Measurements from ENCODE around the gene PRMT1.
A peak's percentile ranks its signal among the peaks of the same experiment; 100 is the strongest.

PRMT1 gene

GRCh38 chr19:49651029-49651819 lies 25.8 kb upstream of the PRMT1 start:
- no peak for DNase-seq (ENCODE audit: low spot score)

- no peak for DNase-seq (ENCODE audit: low spot score)
Observed at GRCh38 chr19:49651820-49652550, 25.1 kb upstream of the PRMT1 start.

GRCh38 chr19:49652551-49653465 lies 24.3 kb upstream of the PRMT1 start:
- no peak for DNase-seq (ENCODE audit: low spot score)

DNA sequence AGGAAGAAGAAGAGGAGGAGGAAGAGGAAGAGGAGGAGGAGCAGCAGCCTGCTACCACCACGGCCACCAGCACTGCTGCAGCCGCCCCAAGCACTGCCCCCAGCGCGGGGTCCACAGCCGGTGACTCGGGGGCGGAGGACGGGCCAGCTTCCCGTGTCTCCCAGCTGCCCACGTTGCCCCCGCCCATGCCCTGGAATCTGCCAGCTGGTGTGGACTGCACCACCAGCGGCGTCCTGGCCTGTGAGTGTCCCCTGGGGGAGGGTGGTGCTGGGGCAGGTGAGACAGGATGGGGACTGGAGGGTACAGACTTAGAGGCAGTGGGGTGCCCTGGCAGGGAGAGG lies 23.6 kb upstream of the PRMT1 start:
- DNase-seq (ENCODE audit: low spot score) = no peak

DNA sequence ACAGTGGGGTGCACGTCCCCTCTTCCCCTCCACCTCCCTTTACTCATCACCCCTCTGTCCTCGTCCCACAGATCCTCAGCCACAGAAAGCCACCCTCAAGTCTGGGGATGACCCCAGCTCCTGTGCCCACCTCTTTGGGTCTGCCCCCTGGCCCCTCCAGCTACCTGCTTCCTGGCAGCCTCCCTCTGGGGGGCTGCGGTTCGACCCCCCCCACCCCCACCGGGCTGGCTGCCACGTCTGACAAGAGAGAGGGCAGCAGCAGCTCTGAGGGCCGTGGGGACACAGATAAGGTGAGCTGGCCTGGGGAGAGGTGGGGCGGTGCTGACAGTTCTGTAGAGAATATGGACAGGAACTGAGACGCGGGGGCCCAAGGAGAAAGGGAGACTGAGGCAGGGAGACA lies 22.5 kb upstream of the PRMT1 start:
- no peak for DNase-seq (ENCODE audit: low spot score)

GRCh38 chr19:49655570-49656455 lies 21.3 kb upstream of the PRMT1 start:
- DNase-seq (ENCODE audit: low spot score) = no peak

DNA sequence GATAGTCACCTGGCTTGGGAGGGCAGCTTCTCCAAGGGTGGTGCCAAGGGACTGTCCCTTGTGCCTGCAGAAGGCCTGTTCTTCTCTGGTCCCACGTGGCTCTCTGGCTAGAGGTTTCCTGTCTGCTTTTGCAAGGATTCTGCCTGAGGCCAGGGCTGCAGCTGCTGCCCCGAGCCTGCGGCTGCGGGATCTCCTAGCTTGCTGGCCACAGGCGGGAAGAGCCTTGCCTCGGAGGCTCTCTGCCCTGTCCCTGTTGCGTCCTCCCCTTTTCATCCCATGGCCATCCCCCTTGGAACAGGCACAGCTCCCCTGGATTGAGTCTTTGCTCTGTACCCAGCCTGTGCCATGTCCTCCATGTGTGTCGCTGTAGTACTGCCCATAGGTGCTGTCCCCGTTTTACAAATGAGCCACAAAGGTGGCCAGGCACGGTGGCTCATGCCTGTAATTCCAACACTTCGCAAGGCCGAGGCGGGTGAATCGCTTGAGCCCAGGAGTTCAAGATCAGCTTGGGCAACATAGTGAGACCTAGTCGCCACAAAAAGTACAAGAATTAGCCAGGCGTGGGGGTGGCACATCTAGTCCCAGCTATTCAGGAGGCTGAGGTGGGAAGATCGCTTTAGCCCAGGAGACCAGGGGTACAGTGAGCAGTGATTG lies 20.5 kb upstream of the PRMT1 start:
- no peak for DNase-seq (ENCODE audit: low spot score)

- no peak for DNase-seq (ENCODE audit: low spot score)
Observed at GRCh38 chr19:49657493-49658138, 19.5 kb upstream of the PRMT1 start.

DNA sequence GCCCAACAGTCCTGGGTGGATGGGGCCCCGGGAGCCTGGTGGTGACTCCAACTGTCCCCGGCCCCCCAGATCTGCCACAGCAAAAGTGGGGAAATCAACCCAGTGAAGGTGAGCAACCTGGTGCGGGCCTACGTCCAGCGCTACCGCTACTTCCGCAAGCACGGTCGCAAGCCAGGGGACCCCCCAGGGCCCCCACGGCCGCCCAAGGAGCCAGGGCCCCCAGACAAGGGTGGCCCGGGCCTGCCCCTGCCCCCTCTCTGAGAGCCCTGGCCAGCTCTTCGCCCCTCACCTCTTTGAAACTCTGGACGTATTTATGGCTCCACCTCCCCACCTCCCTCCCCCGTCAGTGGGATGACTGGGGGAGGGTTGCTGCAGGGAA lies 18.9 kb upstream of the PRMT1 start:
- DNase-seq (ENCODE audit: low spot score) = no peak

- no peak for DNase-seq (ENCODE audit: low spot score)
Observed at GRCh38 chr19:49658566-49659442, 18.3 kb upstream of the PRMT1 start.

GRCh38 chr19:49660338-49660961 lies 16.6 kb upstream of the PRMT1 start:
- DNase-seq (ENCODE audit: low spot score) = no peak

GRCh38 chr19:49662011-49662410 lies 15.1 kb upstream of the PRMT1 start:
- no peak for DNase-seq (ENCODE audit: low spot score)

DNA sequence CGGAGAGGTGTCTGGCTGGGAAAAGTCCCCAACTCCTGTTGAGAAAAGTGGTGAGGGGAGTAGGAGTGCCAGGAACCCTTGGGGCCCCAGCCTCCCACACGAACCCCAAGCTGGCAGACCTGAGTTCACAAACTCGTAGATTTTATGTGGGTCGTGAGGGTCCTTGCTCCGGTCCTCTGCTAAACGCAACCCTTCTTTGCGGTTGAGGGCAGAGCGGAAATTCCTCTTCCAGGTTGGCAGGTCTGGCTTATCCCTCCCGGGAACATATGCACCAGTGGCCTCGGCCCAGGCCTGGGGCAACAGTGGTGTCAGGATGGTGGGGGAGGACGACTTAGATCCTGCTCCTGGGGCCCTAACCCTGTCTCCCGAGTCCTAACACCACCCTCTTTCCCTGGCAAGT lies 13.8 kb upstream of the PRMT1 start:
- no peak for DNase-seq (ENCODE audit: low spot score)

GRCh38 chr19:49664171-49665035 lies 12.7 kb upstream of the PRMT1 start:
- DNase-seq (ENCODE audit: low spot score) = peak; percentile 80

DNA sequence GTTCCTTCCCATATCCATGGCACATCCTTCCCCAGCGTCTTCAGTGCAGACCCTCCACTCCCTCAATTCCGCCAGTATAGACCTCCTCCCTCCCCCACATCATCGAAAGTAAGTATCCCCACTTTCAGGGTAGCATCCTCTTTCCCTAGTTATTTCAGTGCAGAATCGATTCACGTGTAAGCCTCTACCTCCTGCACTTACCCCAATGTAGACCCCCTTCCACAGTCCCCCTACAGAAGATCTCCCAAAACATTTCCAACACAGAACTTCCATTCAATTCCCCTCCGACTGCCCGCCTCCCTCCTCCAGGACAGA lies 12.1 kb upstream of the PRMT1 start:
- no peak for DNase-seq (ENCODE audit: low spot score)

DNA sequence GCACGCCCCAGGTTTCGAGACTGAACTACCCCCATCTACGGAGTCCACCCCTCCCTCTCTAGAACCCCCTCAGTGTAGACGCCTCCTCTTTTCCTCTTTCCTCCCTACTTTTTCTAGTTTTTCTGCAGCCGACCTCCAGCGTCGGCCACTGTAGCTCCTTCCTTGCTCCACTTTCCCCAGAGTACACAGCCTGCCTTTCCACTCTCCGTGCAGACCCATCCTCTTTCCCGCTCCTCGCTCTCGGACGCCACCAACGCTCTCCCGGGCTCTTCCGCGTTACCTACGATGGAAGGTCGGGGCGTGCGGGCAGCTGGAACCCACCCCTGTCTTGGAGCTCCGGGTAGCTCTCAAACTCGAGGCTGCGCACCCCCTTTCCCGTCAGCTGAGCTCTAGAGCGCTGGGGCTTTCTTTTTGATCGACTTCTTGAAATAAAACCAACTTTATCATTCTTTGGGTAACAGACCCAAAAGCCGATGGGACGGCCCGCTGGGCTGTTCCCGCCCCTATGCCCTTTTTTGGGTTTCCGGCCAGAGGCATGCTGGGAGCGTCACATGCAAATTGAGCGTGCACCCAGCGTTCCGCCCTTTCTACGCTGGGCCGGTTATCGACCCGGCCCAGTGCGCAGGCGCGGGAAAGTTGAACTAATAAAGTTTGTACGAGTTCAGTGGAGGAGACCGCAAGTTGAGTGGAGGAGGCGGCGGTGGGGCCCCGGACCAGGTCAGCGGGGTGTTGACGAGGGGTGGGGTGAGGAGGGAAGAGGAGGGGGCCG lies 11.5 kb upstream of the PRMT1 start, which contains the start of the genes BCL2L12 and IRF3:
Gene BCL2L12 (plus strand): TSS at position 583 of the 769 bp plus-strand sequence. CDS start 760 bp downstream, outside the sequence.
Gene IRF3 (minus strand): TSS at position 507 of the 769 bp plus-strand sequence. CDS start 1,019 bp downstream, outside the sequence.
- DNase-seq (ENCODE audit: low spot score) = peak; percentile 99

DNA sequence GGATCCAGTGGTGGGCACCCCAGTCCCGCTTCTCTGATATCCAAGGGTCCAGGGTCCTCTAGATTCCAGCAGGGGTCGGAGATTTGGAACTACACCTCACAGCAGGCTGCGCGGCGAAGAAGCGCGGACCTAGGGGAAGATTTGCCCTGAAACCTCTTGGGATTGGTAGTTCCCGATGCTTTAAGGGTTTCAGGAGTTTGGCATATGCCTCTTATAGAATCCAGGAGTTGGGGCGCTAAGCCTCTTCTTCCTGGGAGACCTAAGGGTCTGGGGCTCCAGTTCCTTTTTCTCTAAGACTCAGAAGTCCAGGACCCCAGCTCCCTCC lies 11.0 kb upstream of the PRMT1 start:
- DNase-seq (ENCODE audit: low spot score) = no peak

Measured in NAMALWA (cell line).